Dedifferentiated amniotic fluid mesenchymal stem cell (primary cell): ENCODE results near the gene SIGLEC6.

ENCODE experiments used
- DNase-seq: peaks from one replicate; pipeline ENCODE4 v3.0.0-alpha.2; 2016; ENCODE audit errors: extremely low spot score

SIGLEC6 gene

GRCh38 chr19:51531349-51532315, at the start of gene SIGLEC6:
SIGLEC6 (minus strand) TSS chr19:51531670; CDS start chr19:51531648, 22 bp downstream.
- no peak for DNase-seq

DNA sequence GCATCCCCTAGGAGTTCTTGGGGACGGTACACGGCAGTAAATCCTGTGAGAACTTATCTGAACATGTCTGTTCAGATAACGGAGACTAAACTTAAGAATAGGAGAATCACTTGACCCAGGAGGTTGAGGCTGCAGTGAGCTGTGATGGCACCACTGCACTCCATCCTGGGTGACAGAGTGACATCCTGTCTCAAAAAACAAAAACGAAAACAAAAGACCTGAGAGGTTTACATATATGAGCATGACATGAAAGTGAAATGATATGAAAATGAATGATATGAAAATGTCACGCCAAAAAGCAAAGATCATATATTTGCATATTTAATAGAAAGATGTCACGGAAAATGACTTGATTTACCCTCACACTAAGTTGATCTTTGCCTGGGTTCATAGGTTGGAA, 45.4 kb upstream of the SIGLEC6 start:
- DNase-seq = no peak

DNA sequence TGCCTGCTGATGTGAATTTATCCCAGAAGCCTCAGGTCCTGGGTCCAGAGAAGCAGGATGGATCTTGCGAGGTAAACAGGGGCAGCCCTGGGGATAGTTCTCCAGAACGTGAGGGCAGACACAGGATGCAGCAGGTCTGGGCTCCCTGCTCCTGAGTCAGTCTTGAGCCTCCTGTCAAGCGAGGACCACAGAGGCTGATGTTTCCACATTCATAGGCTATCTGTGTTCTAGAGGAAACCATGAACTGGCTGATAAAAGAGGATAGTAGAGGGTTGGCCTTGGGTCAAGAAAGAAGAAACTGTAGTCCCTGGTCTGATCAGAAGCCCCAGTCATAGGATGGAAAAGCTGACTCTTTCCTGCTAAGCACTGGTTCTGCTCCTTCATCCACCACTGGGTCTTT, 41.9 kb upstream of the SIGLEC6 start:
- no peak for DNase-seq

DNA sequence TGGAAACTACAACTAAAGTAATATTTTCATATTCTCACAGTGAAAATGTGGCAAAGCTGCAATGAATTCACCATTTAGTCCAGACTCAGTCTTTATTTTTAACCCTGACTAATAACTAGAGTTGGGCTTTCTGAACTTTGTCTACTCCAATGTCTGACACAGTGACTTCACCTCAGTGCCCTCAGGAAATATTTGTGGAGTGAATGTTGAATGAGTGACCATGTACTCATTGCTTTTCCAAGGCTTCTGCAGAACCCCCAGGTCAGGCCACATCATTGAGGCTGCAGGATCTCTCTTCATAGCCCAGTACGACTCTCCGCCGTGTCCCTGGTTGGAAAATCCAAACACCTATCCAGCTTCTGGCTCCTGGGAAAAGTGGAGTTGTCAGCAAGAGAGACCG, 41.4 kb upstream of the SIGLEC6 start:
- DNase-seq = no peak

GRCh38 chr19:51572410-51572809, 40.9 kb upstream of the SIGLEC6 start:
- no peak for DNase-seq

DNA sequence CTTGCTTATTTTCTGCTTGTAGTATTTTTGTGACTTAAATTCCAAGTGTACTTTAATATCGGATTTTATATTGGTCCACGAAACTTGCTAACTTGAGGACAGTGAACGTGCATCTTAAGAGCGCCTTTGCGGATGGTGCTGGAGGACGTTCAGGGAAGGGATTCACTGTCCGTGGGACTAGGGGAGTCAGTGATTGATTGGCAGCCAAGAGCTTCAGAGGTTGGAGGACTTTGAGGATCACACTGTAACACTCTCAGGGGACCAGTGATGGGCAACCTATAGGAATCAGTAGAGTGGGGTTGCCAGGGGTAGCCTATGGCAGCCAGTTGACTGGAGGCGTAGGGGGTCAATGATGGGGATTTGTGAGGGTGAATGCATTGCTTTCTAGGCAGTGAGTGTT, 40.1 kb upstream of the SIGLEC6 start:
- no peak for DNase-seq

- peak; percentile 98 for DNase-seq
Measured at GRCh38 chr19:51570962-51571575, 39.6 kb upstream of the SIGLEC6 start, which contains the start of gene ZNF175. ZNF175 (plus strand) TSS chr19:51571283; CDS start chr19:51573330, 2,047 bp downstream.

DNA sequence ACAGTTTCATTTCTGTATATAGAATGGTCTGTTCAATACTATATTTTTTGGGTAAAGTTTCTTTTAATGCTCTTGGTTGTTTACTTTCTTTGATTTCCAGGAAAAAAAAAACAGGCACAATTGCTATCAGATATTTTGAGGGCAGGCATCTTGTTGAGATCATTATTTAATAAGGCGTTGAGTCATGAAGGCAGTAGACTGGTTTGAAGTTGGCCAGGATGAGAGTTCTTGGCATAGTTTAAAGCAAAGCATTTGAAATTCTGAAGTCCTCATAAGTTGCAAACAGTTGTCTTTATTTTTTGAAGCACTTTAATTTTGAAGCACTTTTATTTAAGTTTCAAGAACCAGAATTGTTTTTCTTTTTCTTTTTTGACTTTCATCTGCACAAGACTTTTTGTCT, 37.0 kb upstream of the SIGLEC6 start:
- no peak for DNase-seq

- no peak for DNase-seq
Measured at GRCh38 chr19:51567583-51567982, 36.1 kb upstream of the SIGLEC6 start.

- no peak for DNase-seq
Measured at GRCh38 chr19:51566489-51567100, 35.1 kb upstream of the SIGLEC6 start.

GRCh38 chr19:51565583-51565982, 34.1 kb upstream of the SIGLEC6 start:
- no peak for DNase-seq

DNA sequence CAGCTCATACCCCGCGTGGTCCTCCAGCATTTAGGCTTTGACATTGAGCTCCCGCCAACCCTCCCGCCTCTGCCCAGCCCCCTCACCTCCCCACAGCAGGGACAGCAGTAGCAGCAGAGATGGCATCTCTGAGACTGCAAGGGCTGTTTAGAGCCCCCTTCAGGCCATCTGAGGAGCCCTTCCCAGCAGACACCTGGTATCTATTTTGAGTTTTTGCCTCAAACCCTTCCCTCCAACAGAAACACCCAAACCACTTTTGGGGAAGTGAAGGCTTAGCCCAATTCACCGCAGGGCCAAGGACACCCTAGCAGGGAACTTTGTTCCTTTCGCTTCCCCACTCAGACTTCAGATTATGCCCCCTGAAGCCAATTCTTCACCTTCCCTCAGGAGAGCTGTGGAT, 33.3 kb upstream of the SIGLEC6 start:
- DNase-seq = no peak

- DNase-seq = no peak
Measured at GRCh38 chr19:51560339-51560738, 28.9 kb upstream of the SIGLEC6 start.

DNA sequence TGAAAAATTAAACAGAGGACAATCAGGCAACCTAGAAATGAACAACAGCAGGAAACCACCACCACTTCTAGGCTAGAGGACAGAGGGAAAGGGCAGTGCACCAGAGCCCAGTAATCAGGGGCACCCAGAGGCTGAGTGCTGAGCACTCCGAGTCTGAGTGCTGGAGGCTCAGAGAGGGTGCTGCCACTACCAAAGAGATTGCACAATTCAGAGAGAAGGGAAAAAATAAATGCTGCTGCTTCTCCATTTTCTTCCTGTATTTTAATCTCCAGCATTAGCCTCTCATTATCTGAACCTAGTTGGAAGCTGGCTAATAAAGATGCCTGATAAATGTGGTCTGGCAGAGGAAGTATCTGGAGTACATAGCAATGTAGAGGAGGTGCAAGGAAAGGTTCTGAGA, 27.8 kb upstream of the SIGLEC6 start:
- DNase-seq = no peak

DNA sequence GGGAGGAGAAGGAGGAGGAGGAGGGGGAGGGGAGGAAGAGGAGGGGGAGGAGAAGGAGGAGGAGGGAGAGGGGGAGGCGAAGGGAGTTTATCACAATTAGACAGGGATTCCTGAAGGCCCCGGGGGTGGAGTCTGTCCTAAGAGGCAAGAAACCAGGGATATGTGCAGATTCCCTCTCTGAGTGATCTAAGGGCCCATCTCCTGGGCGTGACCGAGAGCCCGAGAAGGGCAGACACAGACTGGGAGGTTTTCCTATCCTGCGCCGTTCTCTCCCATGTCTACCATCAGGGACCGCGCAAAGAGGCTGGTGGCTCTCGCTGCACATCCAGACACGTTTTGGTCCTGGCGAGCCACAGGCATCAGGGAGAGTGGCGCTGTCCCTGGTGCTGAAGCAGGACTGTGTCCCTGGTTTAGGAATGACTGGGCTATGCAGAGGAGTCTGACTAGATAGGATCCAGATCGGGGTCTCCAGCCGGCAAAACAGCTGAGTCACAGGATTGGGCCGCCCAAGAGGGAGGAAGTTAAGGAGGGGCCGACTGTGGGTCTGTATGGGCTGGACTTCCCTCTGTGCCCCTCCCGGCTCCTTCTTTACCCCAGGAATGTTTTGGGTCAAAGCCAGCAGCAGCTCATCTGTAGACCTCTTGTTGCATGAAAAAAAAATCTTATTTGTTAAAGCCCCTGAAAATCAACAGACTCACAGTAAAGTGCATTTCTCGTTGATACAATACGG, 21.7 kb upstream of the SIGLEC6 start:
- peak; percentile 28 for DNase-seq

DNA sequence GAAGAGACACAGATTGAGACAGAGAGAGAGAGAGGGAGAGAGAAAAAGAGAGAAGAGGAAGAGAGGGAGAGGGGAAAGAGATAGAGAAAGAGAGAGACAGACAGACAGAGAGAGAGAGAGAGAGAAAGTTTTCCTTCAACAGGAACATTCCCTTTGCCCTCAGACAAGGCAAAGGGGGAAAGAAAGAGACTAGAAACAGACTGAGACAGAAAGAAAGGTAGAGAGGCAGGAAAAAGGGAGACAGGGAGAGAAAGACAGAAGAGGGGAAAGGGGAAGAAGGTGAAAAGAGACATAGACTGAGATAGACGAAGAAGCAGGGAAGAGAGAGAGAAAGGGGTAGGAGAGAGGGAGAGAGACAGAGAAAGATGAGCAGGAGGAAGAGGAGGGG, 21.1 kb upstream of the SIGLEC6 start:
- no peak for DNase-seq

GRCh38 chr19:51551673-51552432, 20.4 kb upstream of the SIGLEC6 start:
- no peak for DNase-seq

GRCh38 chr19:51550848-51551672, 19.6 kb upstream of the SIGLEC6 start:
- no peak for DNase-seq

- no peak for DNase-seq
Measured at GRCh38 chr19:51549533-51550324, 18.3 kb upstream of the SIGLEC6 start.
